Measurements from ENCODE around the gene RND3.

The RND3 gene

GRCh38 chr2:150491943-150492342 is 4.5 kb upstream of the RND3 start:
- no peak for DNase-seq

GRCh38 chr2:150491430-150491829 is 4.0 kb upstream of the RND3 start:
- no peak for DNase-seq

GRCh38 chr2:150490466-150490865 is 3.0 kb upstream of the RND3 start:
- DNase-seq, result no peak

GRCh38 chr2:150486539-150487484 is 655 bp downstream of the RND3 start:
- no peak for DNase-seq

GRCh38 chr2:150485871-150486538 is 1.5 kb downstream of the RND3 start:
- peak; percentile 47 for DNase-seq

- no peak for DNase-seq
Observed at GRCh38 chr2:150485114-150485870, 2.2 kb downstream of the RND3 start.

GRCh38 chr2:150484461-150485021 is 2.9 kb downstream of the RND3 start:
- DNase-seq, result no peak

GRCh38 chr2:150484006-150484405 is 3.5 kb downstream of the RND3 start:
- DNase-seq, result no peak

GRCh38 chr2:150483532-150483931 is 3.9 kb downstream of the RND3 start:
- no peak for DNase-seq

GRCh38 chr2:150482667-150483400 is 4.6 kb downstream of the RND3 start:
- DNase-seq, result no peak

- DNase-seq, result no peak
Observed at GRCh38 chr2:150482111-150482510, 5.4 kb downstream of the RND3 start.

GRCh38 chr2:150480971-150481830 is 6.3 kb downstream of the RND3 start:
- no peak for DNase-seq

- DNase-seq, result no peak
Observed at GRCh38 chr2:150480241-150480640, 7.2 kb downstream of the RND3 start.

- no peak for DNase-seq
Observed at GRCh38 chr2:150479075-150479915, 8.2 kb downstream of the RND3 start.

- DNase-seq, result no peak
Observed at GRCh38 chr2:150478200-150478974, 9.1 kb downstream of the RND3 start.

GRCh38 chr2:150477347-150477746 is 10.1 kb downstream of the RND3 start:
- no peak for DNase-seq

- DNase-seq, result no peak
Observed at GRCh38 chr2:150476809-150477302, 10.6 kb downstream of the RND3 start.

GRCh38 chr2:150476286-150476685 is 11.2 kb downstream of the RND3 start:
- DNase-seq, result no peak

Measured in amniotic stem cell (primary cell).